ENCODE results near the gene PDGFRA.

Gene PDGFRA

DNA sequence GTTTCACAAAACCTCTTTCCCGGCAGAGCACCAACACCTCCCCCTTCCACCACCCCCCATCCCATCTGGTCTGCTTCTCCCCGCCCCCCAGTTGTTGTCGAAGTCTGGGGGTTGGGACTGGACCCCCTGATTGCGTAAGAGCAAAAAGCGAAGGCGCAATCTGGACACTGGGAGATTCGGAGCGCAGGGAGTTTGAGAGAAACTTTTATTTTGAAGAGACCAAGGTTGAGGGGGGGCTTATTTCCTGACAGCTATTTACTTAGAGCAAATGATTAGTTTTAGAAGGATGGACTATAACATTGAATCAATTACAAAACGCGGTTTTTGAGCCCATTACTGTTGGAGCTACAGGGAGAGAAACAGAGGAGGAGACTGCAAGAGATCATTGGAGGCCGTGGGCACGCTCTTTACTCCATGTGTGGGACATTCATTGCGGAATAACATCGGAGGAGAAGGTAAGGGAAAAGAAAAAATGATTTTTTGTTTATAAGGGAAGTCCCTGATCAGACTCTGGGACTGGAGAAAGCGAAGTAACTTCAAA is at the start of gene PDGFRA:
PDGFRA (plus strand) TSS at position 333 of the 541 bp plus-strand sequence. CDS start 29,476 bp downstream, outside the sequence.
- DNase-seq, result no peak

DNA sequence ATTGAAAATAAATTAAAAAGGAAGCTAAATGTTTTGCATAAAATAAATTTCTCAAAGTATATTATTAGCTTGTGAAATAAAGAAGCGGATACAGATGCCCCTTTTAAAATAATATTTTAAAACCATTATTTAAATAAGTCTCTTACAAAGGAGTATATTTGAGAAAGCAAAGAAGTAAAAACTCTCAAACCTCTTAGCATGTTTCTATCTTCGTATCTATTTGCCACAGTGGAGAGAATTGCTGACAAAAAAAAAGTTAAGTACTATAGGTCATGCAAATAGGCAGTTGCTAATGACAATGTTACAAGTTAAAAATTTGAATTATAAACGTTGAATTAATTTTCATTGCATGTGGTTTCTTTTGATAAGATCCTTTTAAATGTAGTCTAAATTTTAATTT is 44.5 kb upstream of the PDGFRA start:
- no peak for DNase-seq

DNA sequence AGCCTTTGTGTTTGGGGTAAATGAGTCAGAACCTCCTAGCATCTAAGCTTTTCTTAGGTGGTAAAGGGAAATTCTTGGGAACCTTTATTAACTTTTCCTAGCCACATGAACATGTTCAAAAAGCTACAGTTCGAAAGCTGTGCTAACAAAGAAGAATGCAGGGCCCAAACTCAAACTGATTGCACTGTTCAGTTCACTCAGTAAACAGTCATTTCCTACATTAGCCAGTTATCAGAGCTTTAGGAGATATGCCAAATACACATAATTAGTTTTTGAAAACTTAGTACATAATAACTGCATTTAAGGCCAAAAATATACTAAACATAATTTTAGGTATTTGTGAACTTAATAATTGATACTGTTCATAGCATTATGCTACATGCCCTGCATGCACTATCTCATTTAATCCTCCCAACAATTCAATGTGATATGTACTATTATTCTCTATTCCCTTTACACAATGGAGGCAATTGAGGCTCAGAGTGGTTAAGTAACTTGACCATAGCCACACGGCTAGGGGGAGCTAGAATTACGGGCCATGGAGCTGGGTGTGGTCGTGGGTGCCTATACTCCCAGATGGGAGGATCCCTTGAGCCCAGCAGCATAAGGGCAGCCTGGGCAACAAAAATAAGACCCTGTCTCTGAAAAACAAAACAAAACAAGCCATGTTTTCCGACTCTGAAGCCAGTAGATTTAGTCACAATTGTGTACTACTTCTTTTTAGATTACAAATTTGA is 43.9 kb upstream of the PDGFRA start:
- DNase-seq, result no peak

DNA sequence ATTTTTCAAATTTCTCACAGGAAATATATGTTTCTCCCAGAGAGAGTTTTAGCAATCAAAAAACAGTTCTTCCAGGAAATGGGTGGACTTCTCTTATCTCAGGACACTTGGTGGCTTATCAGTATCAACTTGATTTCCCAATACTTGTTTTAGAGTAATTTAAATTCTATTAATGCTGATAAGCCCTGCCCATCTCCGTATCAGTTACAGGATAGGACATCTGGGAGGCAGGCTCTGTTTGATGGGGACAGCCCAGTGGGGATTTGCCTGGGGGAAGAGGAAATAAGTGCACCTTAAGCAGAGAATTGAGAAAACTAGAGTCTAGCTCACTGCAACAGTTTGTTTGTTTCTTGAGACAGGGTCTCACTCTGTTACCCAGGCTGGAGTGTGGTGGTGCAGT is 43.2 kb upstream of the PDGFRA start:
- no peak for DNase-seq

DNA sequence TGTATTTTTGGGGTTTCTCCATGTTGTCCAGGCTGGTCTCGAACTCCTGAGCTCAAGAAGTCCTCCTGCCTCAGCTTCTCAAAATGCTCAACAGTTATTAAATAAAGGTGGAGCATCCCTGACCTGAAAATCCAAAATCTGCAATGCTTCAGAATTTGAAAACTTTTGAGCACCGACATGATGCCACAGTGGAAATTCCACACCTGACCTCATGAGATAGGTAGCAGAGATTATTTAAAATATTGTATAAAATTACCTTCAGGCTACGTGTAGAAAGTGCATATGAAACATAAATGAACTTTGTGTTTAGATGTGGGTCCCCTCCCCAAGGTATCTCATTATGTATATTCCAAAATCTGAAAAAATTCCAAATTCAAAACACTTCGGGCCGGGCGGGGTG is 42.7 kb upstream of the PDGFRA start:
- no peak for DNase-seq

DNA sequence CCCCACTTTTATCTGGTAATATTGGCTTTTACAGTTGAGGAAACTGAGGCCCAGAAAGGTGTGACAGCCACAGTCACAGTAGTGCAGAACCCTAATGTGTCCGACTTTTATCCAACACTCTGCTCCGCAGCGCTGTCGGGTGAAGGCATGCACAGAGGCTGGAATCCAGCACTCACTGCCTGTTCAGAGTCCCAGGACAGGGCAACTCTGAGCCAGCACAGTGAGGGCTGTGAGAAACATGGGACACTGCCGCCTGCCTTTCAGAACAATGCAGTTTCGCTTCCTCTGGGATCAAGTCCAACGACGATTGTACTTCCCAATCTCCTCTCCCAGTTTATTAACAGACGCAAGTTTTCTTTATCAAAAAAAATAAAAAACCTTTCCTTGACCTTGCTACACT is 41.9 kb upstream of the PDGFRA start:
- DNase-seq, result no peak

DNA sequence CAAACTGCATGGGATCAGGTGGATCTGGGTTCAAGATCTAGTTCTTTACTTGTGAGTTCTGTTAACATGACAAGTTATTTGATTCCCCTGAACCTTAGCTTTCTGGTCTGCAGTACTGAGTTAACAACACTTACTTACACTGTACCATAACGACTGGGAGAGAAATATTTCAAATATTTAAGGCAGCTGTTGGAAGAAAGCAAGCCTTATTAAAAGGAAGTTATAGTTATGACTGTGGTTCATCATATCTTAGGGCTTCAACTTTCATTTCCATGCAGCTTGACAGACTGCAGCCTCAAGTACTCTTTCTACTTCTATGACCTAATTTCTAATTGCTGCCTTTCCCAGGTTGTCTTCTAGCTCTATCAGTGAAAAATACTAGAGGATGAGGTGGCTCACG is 40.0 kb upstream of the PDGFRA start:
- DNase-seq, result no peak

DNA sequence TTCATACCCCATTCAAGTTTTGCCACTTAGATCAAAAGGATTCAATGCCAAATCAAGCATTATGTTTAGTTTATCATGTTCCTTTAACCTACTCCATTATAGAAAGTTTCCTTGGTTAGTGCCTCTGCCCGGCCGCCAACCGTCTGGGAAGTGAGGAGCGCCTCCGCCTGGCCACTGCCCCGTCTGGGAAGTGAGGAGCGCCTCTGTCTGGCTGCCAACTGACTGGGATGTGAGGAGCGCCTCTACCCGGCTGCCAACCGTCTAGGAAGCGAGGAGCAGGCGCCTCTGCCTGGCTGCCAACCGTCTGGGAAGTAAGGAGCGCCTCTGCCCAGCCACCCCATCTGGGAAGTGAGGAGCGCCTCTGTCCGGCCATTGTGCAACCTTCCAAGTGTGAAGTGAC is 36.3 kb upstream of the PDGFRA start:
- DNase-seq, result no peak

DNA sequence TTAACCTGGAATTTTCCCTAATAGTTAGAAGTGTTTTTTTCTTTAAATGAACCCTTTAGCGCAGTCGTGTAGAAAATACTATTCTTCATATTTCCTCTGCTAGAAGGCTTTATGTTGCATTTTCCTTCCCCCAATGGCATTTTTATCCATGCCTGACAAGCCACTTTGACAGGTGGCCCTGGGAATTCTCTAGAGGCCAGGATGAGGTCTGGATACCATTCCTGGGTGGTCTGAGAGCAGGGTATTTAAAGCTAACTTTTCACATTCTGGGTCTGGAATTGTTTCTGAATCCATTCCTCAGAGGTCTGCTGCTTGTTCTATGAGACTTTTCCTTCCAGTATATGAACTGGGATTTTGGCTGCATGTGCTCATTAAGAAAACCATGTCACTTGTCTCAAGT is 31.2 kb upstream of the PDGFRA start:
- DNase-seq, result no peak

DNA sequence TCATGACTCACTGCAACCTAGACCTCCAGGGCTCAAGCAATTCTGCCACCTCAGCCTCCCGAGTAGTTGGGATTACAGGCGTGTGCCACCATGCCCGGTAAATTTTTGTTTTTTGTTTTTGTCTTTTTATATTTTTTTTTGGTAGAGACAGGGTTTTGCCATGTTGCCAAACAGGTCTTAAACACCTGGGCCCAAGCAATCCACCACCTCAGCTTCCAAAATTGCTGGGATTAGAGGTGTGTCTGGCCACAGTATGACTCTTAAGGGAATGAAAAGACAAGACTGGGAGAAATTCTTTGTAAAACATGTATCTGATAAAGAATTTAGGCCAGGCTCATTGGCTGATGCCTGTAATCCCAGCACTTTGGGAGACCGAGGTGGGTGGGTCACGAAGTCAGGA is 29.2 kb upstream of the PDGFRA start:
- DNase-seq, result no peak

DNA sequence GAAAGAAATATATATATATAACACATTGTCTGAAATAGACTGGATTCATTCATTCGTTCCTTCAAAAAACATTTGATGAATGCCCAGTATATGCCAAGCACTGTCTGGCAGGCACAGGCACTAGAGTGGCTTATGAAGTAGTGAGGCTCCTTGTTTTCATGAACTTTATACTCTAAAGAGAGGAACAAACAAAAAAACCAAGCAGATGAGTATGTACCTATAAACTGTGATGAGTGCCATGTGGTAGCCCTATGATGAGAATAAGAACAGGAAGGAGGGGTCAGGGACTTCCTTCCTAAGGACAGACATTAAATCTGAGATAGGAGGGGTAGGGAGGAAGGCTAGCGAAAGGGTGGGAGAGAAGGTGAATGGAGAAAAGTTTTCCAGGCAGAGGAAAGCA is 19.5 kb upstream of the PDGFRA start:
- DNase-seq, result no peak

DNA sequence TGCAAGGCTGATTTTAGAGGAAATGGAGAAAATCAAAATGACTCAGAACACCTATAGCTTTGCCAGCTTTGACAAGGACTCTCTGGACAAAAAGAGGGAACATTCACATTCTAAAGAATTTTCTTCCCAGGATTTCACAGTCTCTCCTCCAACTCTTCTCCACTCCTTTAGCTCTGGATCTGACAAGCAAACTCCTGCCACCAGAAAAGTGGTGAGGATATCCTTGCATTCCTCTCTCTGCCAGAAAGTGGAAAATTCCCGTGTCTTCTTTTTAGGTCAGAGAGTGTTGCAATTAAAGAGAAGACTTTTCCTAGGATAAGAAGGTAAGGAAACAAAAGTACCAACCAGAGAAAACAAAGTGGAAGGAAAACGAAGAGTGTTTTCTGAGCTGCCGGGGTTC is 16.1 kb upstream of the PDGFRA start:
- no peak for DNase-seq

DNA sequence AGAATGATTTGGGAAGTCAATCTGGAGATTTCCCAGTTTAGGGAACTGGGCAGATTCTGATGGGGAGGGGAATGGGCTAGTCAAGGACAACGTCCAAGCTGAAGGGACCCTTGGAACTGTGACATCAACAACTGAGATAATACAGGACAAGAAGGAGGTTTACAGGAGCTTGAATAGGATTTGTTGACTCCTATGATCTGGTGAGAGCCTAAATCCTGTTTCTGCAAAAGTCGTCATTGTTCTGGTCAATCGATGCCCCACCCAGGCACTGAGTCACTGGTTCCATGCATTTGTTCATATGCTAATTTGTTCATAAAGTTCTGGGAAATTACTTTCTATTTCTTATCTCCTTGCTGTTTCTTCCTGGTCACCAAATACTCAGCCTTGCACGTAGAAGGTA is 15.3 kb upstream of the PDGFRA start:
- DNase-seq, result no peak

DNA sequence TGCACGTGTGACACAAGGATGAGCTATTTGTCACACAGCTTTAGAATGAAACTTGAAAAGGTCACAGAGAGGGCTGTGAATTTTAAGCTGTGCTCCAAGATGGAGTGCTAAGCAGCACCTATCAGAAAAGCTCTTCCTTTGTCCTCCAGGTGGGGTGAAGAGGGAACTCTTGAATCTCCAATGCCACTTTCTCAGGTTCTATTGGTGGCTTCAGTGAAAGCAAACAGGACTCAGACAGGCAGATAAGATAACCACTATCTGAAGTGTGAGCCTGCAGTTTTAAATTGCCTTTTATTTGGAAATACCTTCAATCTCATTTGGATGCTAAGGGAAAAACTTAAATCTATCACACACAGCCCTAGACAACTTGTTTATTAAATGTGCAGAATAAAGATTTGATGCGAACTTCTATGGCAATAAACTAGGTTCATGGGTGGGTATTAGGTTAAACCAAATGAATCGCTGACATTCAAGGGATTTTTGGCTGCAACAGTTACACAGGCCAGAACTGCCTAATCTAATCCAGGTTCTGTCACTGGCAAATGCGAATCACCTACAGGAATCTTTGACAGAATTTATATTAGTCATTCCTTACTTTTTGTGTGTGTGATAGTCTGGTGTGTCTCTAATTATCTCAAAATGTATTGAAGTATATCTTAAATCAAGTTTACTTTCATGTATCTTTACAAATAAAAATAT is 13.6 kb upstream of the PDGFRA start:
- DNase-seq, result no peak

DNA sequence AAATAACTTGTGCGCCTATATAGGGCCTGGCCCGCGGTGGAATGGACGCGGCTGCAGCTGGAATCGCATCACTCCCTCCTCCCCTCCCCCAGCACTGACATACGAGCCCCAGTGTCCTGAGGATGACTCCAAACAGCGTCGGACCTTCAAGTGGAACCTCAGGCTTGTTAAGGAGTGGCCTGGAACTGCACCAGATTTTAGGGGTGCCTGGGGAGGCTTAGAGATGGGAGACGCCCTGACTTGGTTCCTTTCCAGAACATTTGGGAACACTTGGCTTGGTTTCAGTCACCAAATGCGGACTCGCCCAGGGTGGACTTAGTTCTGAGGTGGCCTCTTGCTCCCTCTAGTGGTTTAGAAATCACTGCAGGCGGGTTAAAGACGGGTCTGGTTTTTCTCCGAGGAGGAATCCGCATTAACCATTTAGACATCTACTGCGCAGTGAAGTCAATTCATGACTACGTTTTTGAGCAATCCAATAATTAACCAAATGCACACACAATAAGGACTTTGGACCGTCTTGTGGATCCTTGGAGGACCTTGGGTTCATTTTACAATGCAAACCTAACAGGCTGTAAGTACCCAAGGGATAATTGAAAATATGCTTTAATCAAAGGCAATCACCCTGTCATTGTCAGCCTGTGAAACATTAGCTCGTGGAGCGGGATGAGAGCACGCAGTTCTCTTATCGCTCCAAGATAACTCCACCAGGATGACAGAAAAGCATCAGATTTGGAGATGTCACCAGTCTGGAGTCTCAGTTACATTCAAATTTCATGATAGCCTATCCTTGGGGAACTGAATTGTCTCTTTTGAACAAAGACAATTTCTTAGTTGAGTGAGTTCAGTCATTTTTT is 11.2 kb upstream of the PDGFRA start:
- no peak for DNase-seq

DNA sequence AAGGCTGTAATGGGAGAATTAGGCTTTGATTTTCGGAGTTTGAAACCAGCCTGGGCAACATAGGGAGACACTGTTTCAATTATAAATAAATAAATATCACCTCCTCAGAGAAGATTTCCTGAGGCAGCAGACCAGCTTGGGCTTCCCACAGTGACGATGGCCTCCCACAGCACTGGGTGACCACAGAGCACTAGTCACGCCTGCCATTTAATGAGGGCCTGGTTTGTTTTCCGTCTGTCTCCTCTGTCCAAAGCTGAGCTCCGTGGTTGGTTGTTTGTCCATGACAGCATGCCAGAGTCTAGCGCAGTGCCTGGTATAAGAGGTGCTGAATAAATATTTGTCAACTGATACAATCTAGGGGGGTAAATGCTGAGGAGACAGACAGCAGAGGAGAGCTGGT is 10.4 kb upstream of the PDGFRA start:
- DNase-seq, result no peak

DNA sequence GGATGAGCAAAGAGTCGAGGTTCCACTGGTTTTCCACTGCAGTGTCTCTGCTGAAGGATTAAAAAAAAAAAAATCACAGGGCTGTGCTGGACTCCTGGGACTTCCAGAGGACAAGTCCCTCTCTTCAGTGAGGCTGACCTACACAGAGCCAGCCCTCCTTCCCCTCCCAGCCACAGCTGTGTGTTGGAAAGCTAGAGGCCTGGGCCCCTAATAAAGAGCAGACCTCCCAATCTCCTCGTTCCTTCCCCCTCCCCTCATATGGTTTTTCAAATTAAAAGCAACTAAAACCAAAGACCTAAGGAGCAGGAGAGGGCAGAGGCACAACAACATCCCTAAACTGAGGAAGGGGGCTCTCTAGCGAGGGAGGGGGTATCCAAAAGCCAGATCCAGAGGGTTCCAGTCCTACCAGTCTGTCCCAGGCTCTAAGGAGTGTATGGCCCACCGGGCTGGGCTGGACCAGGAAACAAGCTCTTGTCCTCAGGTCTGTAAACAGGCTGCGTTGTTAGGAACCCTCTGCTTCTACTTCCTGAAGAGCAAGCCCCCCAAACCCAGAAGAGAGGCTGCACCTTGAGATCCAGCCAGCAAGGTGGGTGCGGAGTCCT is 4.0 kb upstream of the PDGFRA start:
- DNase-seq, result no peak

DNA sequence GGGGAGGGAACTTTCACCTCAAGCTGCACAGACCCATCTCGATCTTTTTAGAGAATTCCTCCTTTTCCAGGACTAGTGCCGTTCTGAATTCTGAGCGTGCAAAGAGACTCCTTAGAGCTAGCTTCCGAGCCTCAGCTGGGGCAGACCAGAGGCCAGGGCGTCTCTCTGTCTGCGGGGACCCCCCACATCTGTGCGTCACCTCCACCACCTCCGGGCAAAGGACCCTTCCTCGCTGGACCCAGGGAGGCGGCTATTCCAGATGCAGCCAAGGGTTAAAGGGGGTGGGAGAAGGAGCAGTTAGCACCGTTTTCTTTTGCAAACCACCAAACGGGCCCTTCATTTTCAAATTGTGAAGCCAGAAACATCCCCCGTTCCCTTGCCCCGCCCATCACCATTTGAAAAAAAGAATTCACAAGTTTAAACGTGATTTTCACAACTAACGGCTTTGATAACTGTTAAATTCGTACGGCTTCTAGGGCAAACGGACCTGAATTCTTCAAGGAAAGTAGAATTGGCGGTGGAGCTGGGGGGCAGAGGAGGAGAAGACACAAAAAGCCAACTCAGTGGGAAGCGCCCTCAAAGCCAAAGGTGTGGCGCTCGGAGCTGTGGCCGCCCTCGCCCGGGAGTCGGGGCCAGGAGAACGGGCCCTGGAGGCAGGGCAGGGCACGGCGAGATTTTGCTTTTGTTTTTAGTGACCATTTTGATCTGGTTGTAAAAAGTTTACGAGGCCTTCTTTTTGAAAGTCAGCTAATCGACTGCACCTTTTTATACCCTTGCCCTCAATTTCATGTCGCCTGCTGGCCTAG is 3.3 kb upstream of the PDGFRA start:
- no peak for DNase-seq

DNA sequence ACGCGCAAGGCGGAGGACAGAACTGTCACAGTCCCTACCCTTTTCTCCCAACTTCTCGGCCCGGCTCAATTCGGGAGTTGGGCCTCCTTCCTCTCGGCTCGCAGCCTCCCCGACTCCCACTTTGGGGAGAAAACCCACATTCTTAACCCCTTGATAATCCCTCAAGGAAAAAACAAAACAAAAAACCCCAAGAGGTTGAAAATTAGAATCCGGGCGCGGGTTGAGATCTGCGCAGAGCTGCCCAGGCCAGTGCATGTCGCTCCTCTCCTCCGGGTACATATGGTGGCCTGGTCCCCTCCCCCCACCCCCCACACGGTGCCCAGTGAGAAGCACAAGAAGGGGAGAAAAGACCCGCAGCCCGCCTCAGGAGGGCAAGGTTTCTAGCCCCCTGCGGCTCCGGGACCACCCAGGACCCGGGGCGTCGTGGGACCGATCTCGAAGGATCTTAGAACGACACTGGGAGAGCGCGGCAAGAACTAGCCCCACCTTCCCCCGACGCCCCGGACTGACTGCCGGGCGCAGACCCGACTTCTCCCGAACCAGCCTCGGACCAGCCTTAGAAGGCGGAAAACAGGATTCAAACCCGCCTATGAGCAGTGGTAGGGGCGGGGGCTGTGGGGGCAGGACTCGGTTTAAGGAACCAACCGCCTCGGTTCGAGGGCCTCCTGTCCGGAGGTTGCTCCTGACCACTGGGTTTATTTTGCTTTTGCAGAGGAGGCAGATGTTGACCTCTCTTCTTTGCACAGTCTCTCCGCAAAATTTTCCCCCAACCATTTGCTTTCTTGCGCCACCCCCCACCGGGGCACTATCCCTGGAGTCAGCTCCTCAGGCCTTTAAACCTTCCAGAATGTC is 2.5 kb upstream of the PDGFRA start:
- DNase-seq, result no peak

DNA sequence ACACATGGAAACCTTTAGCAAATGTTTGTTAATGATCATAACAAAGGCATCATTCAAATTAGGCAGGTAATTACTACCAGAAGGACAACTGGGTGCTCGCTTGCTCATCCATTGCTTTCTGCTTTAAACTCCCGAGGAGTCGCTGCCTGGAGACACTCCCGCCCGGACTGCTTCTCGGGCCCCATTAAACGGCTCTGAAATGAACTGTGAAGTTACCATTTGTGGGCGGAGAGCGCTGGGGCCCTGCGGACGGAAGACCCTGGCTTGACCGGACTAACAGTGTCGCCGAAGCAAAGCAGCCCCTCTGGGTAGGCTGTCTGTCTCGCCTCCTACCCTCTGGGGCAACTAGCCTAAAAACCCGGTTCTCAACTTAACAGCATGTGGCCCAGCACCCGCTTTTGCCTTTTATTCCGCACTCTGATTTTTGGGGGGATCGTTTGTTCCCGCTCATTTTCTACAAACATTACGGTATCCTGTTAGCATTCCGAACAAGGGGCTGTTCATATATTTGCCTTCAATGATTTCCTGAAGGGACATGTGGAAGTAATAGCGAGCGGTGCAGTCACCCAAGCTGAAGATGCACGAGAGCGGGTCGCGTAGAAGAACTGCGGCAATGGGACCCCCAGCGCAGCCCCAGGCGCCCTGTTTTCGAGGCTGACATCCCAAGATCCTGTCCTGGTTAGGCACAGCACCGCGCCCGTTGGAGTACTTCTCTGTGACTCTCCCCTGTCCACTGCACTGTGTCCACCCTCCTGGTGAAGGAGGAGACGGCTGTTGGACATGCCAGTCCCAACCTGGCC is 1.6 kb upstream of the PDGFRA start:
- no peak for DNase-seq

Measured in activated CD4-positive, alpha-beta T cell treated with anti-CD3 and anti-CD28 coated beads for 1 hour (primary cell).